Measurements from ENCODE around the gene MIPEP.
"Not testable (repeated sequence)": the region's sequence is repeated elsewhere in the genome, so short reads cannot be mapped to it uniquely, and the experiment has no call there.

Gene MIPEP

GRCh38 chr13:23749288-23749873 lies 139.8 kb downstream of the MIPEP start:
- no peak for DNase-seq (ENCODE audit: low spot score)

GRCh38 chr13:23748109-23748990 lies 140.8 kb downstream of the MIPEP start:
- DNase-seq (ENCODE audit: low spot score): no peak

GRCh38 chr13:23746141-23746540 lies 143.1 kb downstream of the MIPEP start:
- DNase-seq (ENCODE audit: low spot score): not testable (repeated sequence)

DNA sequence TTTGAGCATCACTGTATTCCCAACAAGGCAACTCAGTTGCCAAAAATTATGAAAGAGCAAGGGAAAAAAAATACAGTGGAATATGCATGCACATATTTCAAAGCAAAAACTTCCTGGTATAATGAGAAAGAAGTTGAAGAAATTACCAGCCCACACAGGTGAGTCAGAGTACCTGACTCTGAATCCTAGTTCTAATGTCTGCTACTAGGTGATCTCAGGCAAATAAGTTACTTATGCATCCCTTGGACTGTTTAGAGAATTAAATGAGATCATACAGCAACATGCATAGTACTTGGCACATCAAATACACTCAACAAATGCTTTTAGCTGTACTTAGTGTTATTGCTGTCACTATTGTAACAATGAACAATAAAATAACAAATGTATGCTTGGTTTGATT lies 144.9 kb downstream of the MIPEP start:
- no peak for DNase-seq (ENCODE audit: low spot score)

DNA sequence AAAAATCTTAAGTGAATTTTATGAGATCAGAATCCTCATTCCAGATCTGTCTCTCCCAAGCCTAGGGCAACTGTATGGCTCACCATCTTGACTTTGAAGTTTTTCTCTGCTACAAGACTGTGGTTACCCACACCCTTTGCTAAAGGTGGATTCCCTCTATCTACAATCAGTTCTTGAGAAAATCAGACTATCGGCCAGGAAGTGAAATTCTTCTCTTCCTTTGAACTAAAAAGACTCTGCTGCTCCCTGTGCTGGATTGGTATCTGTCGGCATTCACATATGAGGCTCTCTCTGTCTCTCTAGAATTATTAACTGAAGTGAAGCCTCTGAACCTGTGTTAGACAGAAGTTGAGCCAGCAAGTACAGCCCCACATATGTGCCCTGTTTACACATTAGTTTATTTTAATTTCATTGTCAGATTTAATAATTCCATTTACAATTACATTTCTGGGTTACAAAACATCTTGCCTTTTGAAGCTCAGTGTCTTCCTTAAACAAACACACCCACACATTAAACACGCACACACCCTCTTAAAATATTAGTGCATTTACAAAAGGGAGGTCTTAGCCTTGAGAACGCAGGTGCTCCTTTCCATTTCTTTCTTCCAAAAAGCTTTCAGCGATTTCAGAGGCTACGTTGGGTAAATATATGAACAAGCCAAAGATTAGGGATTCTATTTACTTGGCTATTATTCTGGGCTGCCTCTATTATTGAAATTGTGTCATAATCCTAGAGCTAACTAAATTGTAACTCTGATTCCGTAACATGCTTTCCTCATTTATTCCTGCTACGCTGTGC lies 145.7 kb downstream of the MIPEP start:
- DNase-seq (ENCODE audit: low spot score): no peak

DNA sequence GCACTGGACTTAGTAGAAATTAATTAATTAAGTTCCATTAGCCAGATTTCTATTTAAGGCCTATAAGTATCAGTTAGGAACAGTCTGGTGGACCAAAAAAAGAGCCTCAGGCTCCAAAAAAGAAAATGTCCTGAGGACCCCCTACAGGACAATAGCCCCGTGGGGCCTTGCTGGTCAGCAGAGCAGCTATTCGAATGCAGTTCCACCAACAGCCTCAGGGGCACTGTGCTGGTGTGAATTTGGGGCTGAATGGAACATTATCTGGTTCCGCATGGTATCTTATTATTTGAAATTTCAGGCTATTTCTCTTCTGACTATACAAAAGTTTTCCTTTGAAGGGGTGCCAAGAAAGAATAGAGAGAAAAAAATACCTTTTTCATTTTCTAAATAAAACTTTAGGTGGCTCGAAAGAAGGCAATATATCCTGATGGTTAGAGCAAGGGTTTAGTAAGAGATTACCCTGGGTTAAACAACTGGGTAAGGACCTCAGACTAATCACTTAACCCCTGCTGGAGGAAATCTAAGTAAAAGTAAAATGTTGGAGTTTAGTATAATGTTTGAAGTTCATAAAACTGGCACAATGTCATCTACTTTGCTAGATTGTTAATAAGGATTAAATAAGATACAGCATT lies 147.2 kb downstream of the MIPEP start:
- DNase-seq (ENCODE audit: low spot score): no peak

DNA sequence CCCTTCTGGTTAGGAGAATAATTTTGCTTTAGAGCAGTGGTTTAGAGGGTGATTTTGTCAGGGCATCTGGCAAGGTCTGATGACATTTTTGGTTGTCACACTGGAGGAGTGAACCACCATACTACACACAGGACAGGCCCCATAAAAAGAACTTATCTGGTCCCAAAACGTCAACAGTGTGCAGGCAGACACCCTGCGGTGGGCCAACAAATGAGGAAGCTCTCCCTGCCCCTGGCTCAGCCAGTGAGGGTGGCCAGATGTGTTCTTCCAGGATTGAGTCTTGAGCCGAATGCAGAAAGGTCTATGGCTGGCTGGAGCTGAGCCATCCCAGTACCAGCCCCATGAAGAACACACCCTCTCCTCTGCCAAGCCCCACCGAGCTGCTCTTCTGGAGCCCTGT lies 149.2 kb downstream of the MIPEP start:
- no peak for DNase-seq (ENCODE audit: low spot score)

- DNase-seq (ENCODE audit: low spot score): no peak
Measured at GRCh38 chr13:23739596-23739995, 149.6 kb downstream of the MIPEP start.

DNA sequence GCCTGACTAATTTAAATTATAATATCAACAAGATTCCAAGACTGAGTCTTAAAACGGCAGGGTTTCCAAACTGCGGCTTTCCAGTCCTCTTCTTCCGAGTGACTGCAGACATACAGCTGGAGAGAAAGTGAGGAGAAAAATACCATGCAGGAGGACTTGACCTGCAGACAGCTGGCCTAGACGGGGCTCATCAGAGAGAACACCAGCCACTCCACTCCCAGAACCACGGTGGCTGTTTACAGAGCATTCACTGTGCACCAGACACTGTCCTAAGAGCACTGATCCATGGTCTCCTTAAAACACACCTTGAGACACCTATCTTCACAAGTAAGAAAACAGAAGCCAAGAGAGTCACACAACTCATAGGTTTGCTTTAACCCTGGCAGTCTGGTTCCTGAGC lies 152.7 kb downstream of the MIPEP start:
- DNase-seq (ENCODE audit: low spot score): no peak

DNA sequence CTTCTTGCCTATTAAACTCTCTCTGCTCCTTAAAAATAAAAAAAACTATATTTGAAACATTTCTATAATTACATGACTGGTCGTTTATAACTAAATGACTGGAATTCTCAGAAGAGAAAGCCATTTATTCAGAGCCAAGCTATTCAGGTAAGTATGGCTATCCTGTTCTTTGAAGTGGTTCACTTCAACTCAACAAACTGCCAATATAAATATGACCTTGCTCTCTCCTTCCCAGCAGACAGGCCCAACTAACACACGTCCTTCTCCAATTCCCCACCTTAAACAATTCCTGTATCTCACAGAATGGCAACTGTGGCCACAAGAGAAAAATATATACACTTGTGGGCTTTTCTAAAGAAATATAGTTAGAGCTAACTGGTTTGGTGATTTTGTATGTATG lies 153.9 kb downstream of the MIPEP start:
- no peak for DNase-seq (ENCODE audit: low spot score)

DNA sequence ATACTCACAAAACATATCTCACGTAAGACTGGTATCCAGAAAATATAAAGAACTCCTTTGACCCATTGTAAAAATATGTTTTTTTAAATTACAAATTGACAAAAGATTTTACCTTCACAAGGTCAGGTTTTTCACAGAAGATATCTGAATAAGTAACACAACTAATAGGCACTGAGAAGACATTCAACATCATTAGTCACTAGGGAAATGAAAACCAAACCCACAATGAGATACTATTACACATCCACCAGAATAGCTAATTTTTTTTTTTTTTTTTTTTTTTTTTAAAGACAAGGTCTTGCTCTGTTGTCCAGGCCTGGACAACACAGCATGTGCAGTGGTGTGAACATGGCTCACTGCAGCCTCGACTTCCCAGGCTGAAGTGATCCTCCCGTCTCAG lies 157.5 kb downstream of the MIPEP start:
- DNase-seq (ENCODE audit: low spot score): no peak

DNA sequence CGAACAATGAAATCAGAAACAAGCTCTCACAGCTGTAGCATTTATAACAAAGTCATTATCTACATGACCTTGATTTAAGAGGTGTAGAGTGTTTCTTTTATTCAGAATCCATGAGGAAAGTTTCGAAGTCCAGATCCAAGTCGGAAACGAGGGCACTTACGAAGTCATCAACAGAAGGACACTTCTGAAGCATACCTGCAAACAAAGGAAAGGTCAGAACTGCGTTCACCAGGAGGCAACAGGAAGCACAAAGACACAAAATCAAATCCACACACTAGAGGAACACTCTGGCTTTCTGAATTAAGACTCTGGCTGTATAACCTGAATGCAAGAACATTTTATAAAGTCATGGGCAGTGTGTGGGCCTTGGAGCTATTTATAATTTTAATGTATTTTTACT lies 158.9 kb downstream of the MIPEP start:
- no peak for DNase-seq (ENCODE audit: low spot score)

- no peak for DNase-seq (ENCODE audit: low spot score)
Measured at GRCh38 chr13:23729531-23729930, 159.7 kb downstream of the MIPEP start.

DNA sequence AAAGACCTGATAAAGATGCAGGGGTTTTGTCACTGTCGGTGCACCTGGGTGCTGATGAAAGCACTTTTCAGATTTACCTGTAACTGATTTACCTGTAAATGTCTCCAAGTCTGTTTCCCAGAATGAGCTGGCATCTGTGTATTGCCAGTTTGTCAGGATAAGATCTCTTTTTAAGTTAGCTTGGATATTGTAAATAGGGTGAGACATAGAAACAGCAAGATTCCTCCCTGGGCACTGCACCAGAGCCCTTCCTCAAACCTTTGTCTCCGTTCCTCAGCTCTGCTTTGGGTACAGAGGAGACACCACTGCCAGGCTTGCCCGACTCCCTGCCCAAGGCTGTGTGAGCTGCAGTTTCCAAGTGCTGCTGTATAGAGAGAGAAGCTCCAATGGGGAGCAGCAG lies 160.4 kb downstream of the MIPEP start:
- no peak for DNase-seq (ENCODE audit: low spot score)

- no peak for DNase-seq (ENCODE audit: low spot score)
Measured at GRCh38 chr13:23725922-23726321, 163.3 kb downstream of the MIPEP start.

GRCh38 chr13:23724196-23724970 lies 164.8 kb downstream of the MIPEP start:
- DNase-seq (ENCODE audit: low spot score): no peak

- DNase-seq (ENCODE audit: low spot score): no peak
Measured at GRCh38 chr13:23723471-23723870, 165.7 kb downstream of the MIPEP start.

GRCh38 chr13:23722726-23723453 lies 166.3 kb downstream of the MIPEP start:
- no peak for DNase-seq (ENCODE audit: low spot score)

DNA sequence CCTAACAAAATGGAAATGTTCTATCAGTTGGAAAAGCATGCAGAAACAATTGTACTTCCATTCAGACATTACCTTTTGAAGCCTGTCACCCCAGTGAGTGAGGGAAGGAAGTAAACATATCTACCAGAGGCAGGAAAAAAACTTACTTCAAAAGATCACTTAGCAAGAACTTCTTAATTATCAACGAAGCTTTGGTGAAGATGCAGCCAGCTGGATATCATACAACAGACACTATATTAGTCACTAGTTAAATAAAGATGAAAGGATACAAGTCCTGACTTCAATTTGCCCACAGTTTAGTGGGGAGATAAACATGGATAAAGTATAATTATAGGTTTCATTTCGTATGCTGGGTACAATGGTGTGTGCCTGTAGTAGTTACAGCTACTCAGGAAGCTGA lies 170.2 kb downstream of the MIPEP start:
- no peak for DNase-seq (ENCODE audit: low spot score)

DNA sequence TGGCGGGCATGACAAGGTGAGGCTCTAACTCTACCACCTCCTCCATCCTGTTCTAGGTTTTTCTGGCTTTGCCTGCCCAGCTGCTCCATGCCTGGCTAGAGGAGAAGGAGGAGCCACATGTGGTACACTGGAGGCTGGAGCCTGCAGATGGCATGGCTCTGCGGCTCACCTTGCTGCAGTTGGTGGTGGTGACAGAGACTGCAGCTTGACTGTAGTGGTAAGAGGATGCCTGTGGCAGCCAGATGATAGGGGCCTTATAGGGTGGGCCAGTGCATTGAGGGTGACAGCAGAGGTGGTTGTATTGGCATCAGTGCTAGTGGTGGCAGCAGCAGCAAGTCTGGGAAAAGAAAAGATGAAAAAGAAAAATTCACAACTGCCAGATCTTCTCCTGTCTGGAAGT lies 172.8 kb downstream of the MIPEP start:
- no peak for DNase-seq (ENCODE audit: low spot score)

GRCh38 chr13:23715762-23716235 lies 173.4 kb downstream of the MIPEP start:
- DNase-seq (ENCODE audit: low spot score): no peak
